HG03442 (cell line): ENCODE results near the gene ARHGAP26.

Source experiments
- ATAC-seq: cut with Tn5 transposase; IDR thresholded peaks from one replicate; pipeline ENCODE4 v1.9.1; 2021; ENCODE audit warnings: mild to moderate bottlenecking, moderate library complexity; ENCODE audit not compliant: unreplicated experiment

ARHGAP26 gene

GRCh38 chr5:143002459-143003327, 232.5 kb downstream of the ARHGAP26 start:
- ATAC-seq = peak; percentile 77

GRCh38 chr5:143003328-143003636, 233.1 kb downstream of the ARHGAP26 start:
- no peak for ATAC-seq

GRCh38 chr5:143004361-143005145, 234.4 kb downstream of the ARHGAP26 start:
- peak; percentile 35 for ATAC-seq

- ATAC-seq = no peak
These were observed 236.3 kb downstream of the ARHGAP26 start for GRCh38 chr5:143006501-143006900.

- ATAC-seq = no peak
These were observed 237.9 kb downstream of the ARHGAP26 start for GRCh38 chr5:143008032-143008431.

- ATAC-seq = peak; percentile 80
These were observed 238.8 kb downstream of the ARHGAP26 start for GRCh38 chr5:143008809-143009521.

GRCh38 chr5:143010351-143010750, 240.2 kb downstream of the ARHGAP26 start:
- no peak for ATAC-seq

GRCh38 chr5:143011585-143011984, 241.4 kb downstream of the ARHGAP26 start:
- ATAC-seq = no peak

- no peak for ATAC-seq
These were observed 243.2 kb downstream of the ARHGAP26 start for GRCh38 chr5:143013176-143013891.

GRCh38 chr5:143014017-143014651, 244.0 kb downstream of the ARHGAP26 start:
- no peak for ATAC-seq

GRCh38 chr5:143016777-143017516, 246.8 kb downstream of the ARHGAP26 start:
- no peak for ATAC-seq

- ATAC-seq = no peak
These were observed 247.4 kb downstream of the ARHGAP26 start for GRCh38 chr5:143017541-143017940.

GRCh38 chr5:143017992-143018391, 247.8 kb downstream of the ARHGAP26 start:
- no peak for ATAC-seq

GRCh38 chr5:143019157-143019556, 249.0 kb downstream of the ARHGAP26 start:
- ATAC-seq = peak; percentile 22

GRCh38 chr5:143019614-143020515, 249.7 kb downstream of the ARHGAP26 start:
- ATAC-seq = peak; percentile 86

- no peak for ATAC-seq
These were observed 251.4 kb downstream of the ARHGAP26 start for GRCh38 chr5:143021595-143021994.

GRCh38 chr5:143023411-143024096, 253.4 kb downstream of the ARHGAP26 start:
- peak; percentile 51 for ATAC-seq
